NB4 (cell line): ENCODE measurements around the gene LRRC7.

Source experiments
- DNase-seq: peaks from one replicate; pipeline ENCODE4 v3.0.0; 2010; ENCODE audit warnings: low read depth
- H3K4me3 ChIP-seq: one replicate; pipeline ENCODE4 v1.5.1; 2011; ENCODE audit warnings: mild to moderate bottlenecking, low read depth, low read length, moderate library complexity
- CTCF ChIP-seq: IDR thresholded peaks from one replicate; pipeline ENCODE4 v1.5.1; 2012; ENCODE audit warnings: low read depth, low read length
- MAX ChIP-seq: IDR thresholded peaks from 2 replicates; pipeline ENCODE4 v1.6.1; 2011; ENCODE audit warnings: low read depth, low read length
- MYC ChIP-seq: IDR thresholded peaks from 2 replicates; pipeline ENCODE4 v1.6.1; 2011; ENCODE audit warnings: low read depth, low read length
- POLR2A ChIP-seq: IDR thresholded peaks from 2 replicates; pipeline ENCODE4 v1.6.1; 2011; ENCODE audit warnings: mild to moderate bottlenecking; ENCODE audit not compliant: insufficient read length; ENCODE audit errors: extremely low read depth

The LRRC7 gene

GRCh38 chr1:70024272-70024671 lies 456.6 kb downstream of the LRRC7 start:
- TF ChIP-seq POLR2A (no peak), MYC (no peak), CTCF (no peak), MAX (no peak)
- DNase-seq = no peak
- no peak overlapping the region for H3K4me3 ChIP-seq

- TF ChIP-seq MYC (no peak), POLR2A (no peak), CTCF (no peak), MAX (no peak)
- no peak overlapping the region for H3K4me3 ChIP-seq
- no peak for DNase-seq
These were observed 457.3 kb downstream of the LRRC7 start for GRCh38 chr1:70025052-70025451.

GRCh38 chr1:70025846-70026245 lies 458.1 kb downstream of the LRRC7 start:
- no peak for DNase-seq
- TF ChIP-seq CTCF (no peak), MAX (no peak), POLR2A (no peak), MYC (no peak)
- no peak overlapping the region for H3K4me3 ChIP-seq

- no peak for TF ChIP-seq MAX
- no peak for TF ChIP-seq CTCF
- TF ChIP-seq MYC = no peak
- no peak for TF ChIP-seq POLR2A
- DNase-seq = no peak
These were observed 465.6 kb downstream of the LRRC7 start for GRCh38 chr1:70033266-70033873.

GRCh38 chr1:70033936-70034335 lies 466.2 kb downstream of the LRRC7 start:
- no peak overlapping the region for H3K4me3 ChIP-seq
- no peak for DNase-seq
- TF ChIP-seq MAX = no peak
- TF ChIP-seq POLR2A = no peak
- no peak for TF ChIP-seq MYC
- TF ChIP-seq CTCF = no peak

More at GRCh38 chr1:70033266-70033873, 465.6 kb downstream of the LRRC7 start:
- no peak overlapping the region for H3K4me3 ChIP-seq

- TF ChIP-seq MAX (no peak), MYC (no peak), POLR2A (no peak), CTCF (no peak)
- H3K4me3 ChIP-seq = no peak overlapping the region
- peak; percentile 22 for DNase-seq
These were observed 466.7 kb downstream of the LRRC7 start for GRCh38 chr1:70034403-70034802.
